Endothelial cell of umbilical vein (primary cell): ENCODE results near the gene RPL41. TPM values are rescaled to one million over a fixed set of nuclear protein-coding genes. Genes with fewer than 3 reads are reported as not detected.

Experiments
- BruUV-seq: library from RNA; stranded (reverse); fragments of 400-500 nt; replicated peaks from 2 replicates; lab custom pipeline; 2021; lab: Mats Ljungman, UMichigan
- CTCF ChIA-PET: fragments of 300-600, 350-600 bp; sonication (Branson Sonifier 250); formaldehyde crosslinking; loops from one replicate; lab custom pipeline; 2021; ENCODE audit warnings: antibody characterized with exemption, inconsistent platforms; lab: Charles Lee
- POLR2A ChIA-PET: fragments of 300-600, 350-600 bp; sonication (Branson Sonifier 250); formaldehyde crosslinking; loops from one replicate; lab custom pipeline; 2021; ENCODE audit warnings: antibody characterized with exemption, inconsistent platforms; lab: Charles Lee
- DNase-seq: peaks from one replicate; pipeline ENCODE4 v3.0.0-alpha.2; 2011; ENCODE audit warnings: low read depth, low spot score
- FAIRE-seq: peaks from 2 replicates; lab custom pipeline; 2011; peaks lifted over from hg19 to GRCh38; lab: Jason Lieb, UNC
- H2AFZ ChIP-seq: 2 replicates; pipeline ENCODE4 v1.6.0; 2012; ENCODE audit warnings: low read depth, low read length, control low read depth, inconsistent platforms
- H3K27ac ChIP-seq: 2 replicates; pipeline ENCODE4 v1.5.1; 2011; ENCODE audit warnings: low read depth, mild to moderate bottlenecking, control low read depth, low read length, moderate library complexity; ENCODE audit not compliant: insufficient read depth
- H3K27me3 ChIP-seq, 2 experiments: 2 replicates each; pipeline versions ENCODE4 v1.6.0 to v1.6.1; 2011; ENCODE audit warnings: low read length in 2 of 2, mixed read lengths in 1 of 2; ENCODE audit not compliant: control insufficient read depth in 2 of 2, insufficient read depth in 2 of 2
- H3K36me3 ChIP-seq, 2 experiments: 2 replicates in 1 of 2; 3 replicates in 1 of 2; pipeline ENCODE4 v1.5.1; 2011; ENCODE audit warnings: low read length in 2 of 2, mild to moderate bottlenecking in 1 of 2, moderate library complexity in 1 of 2; ENCODE audit not compliant: control insufficient read depth in 2 of 2, insufficient read depth in 2 of 2; ENCODE audit errors: extremely low read depth in 1 of 2
- H3K4me1 ChIP-seq: 3 replicates; pipeline ENCODE4 v1.5.1; 2011; ENCODE audit warnings: mild to moderate bottlenecking, low read length; ENCODE audit not compliant: control insufficient read depth, insufficient read depth; ENCODE audit errors: extremely low read depth
- H3K4me2 ChIP-seq: 2 replicates; pipeline ENCODE4 v1.6.1; 2011; ENCODE audit warnings: low read length, control low read depth, mixed read lengths; ENCODE audit not compliant: insufficient read depth
- H3K4me3 ChIP-seq, 3 experiments: fragments of 200-600 bp in 1 of 3; sonication (generic), shearing (Covaris generic) in 1 of 3; replicated peaks in 1 of 3; 2 replicates each; pipeline ENCODE4 v1.5.1; 2011 to 2016; ENCODE audit warnings: control low read depth in 3 of 3, low read length in 3 of 3, mild to moderate bottlenecking in 2 of 3, inconsistent platforms in 1 of 3, low read depth in 1 of 3, moderate library complexity in 1 of 3; ENCODE audit not compliant: insufficient read depth in 1 of 3
- H3K79me2 ChIP-seq: 2 replicates; pipeline ENCODE4 v1.6.0; 2012; ENCODE audit warnings: low read length, inconsistent platforms; ENCODE audit not compliant: control insufficient read depth, insufficient read depth
- H3K9ac ChIP-seq: replicated peaks from 2 replicates; pipeline ENCODE3; 2011; ENCODE audit warnings: low read length, control low read depth; ENCODE audit not compliant: insufficient read depth; ENCODE audit errors: extremely low read depth
- H3K9me1 ChIP-seq: replicated peaks from 3 replicates; pipeline ENCODE4 v1.6.0; 2011; ENCODE audit warnings: mild to moderate bottlenecking, low read length; ENCODE audit not compliant: control insufficient read depth, insufficient read depth; ENCODE audit errors: extremely low read depth
- H3K9me3 ChIP-seq: replicated peaks from 2 replicates; pipeline ENCODE4 v1.5.1; 2012; ENCODE audit warnings: low read length, inconsistent platforms; ENCODE audit not compliant: control insufficient read depth, insufficient read depth
- H4K20me1 ChIP-seq: replicated peaks from 2 replicates; pipeline ENCODE3; 2011; ENCODE audit warnings: mild to moderate bottlenecking, low read length; ENCODE audit not compliant: control insufficient read depth, insufficient read depth; ENCODE audit errors: extremely low read depth
- EZH2 ChIP-seq: IDR thresholded peaks from 2 replicates; pipeline ENCODE4 v1.6.1; 2012; ENCODE audit warnings: borderline replicate concordance, low read depth, mild to moderate bottlenecking, moderate library complexity, low read length, inconsistent platforms; ENCODE audit not compliant: severe bottlenecking
- FOS ChIP-seq: IDR thresholded peaks from 2 replicates; pipeline ENCODE4 v1.6.1; 2011; ENCODE audit warnings: mild to moderate bottlenecking, low read length, moderate library complexity, borderline replicate concordance; ENCODE audit not compliant: insufficient read depth
- GATA2 ChIP-seq: IDR thresholded peaks from 2 replicates; pipeline ENCODE4 v1.7.0; 2011; ENCODE audit warnings: low read depth, mild to moderate bottlenecking, moderate library complexity, mixed read lengths, low read length; ENCODE audit not compliant: insufficient read length, insufficient read depth
- JUN ChIP-seq: IDR thresholded peaks from 2 replicates; pipeline ENCODE4 v1.6.1; 2011; ENCODE audit warnings: borderline replicate concordance, low read depth; ENCODE audit not compliant: insufficient read length, insufficient read depth
- MYC ChIP-seq: IDR thresholded peaks from one replicate; pipeline ENCODE4 v1.6.1; 2011; ENCODE audit warnings: mild to moderate bottlenecking, low read depth, low read length
- POLR2A ChIP-seq: IDR thresholded peaks from 2 replicates; pipeline ENCODE4 v1.6.1; 2012; ENCODE audit warnings: low read depth, mild to moderate bottlenecking, control low read depth, low read length
- POLR2AphosphoS5 ChIP-seq: IDR thresholded peaks from 2 replicates; pipeline ENCODE4 v1.6.1; 2012; ENCODE audit warnings: low read depth, mild to moderate bottlenecking, control low read depth, low read length, moderate library complexity; ENCODE audit not compliant: insufficient read depth
- dilution Hi-C: fragments of 300-500 bp; cut with MboI; formaldehyde crosslinking; loops from one replicate; pipeline ENCODE4 v1.15.0; 2019; ENCODE audit warnings: low sequenced_read_pairs; ENCODE audit not compliant: extremely low pct_ligation_motif_present
- intact Hi-C: fragments of 100-400 bp; cut with micrococcal nuclease; formaldehyde crosslinking; loops from one replicate; pipeline ENCODE4 v1.10.0; 2022
- polyA plus RNA-seq, 4 experiments: library from polyadenylated mRNA; depleted of rRNA in 3 of 4; stranded (reverse) in 3 of 4; unstranded in 1 of 4; fragments of >200 nt; gene quantifications; 2 replicates each; pipeline versions ENCODE4 v1.2.1 to v1.2.3, GENCODE V29; 2011 to 2012; ENCODE audit warnings: missing spikeins in 1 of 4
- total RNA-seq: library from RNA; stranded (reverse); gene quantifications from 2 replicates; pipeline ENCODE4 v1.2.3, GENCODE V29; 2021
- TF ChIP-seq, protein P1 (sequence below), 2 donors: IDR thresholded peaks; 1 replicate in 1 of 2; 2 replicates in 1 of 2; pipeline ENCODE4 v1.5.1; 2011; ENCODE audit warnings: low read length in 2 of 2, mild to moderate bottlenecking in 2 of 2, moderate library complexity in 2 of 2, control low read depth in 1 of 2, inconsistent platforms in 1 of 2, low read depth in 1 of 2; ENCODE audit not compliant: insufficient read depth in 1 of 2; ENCODE audit errors: extremely low read depth in 1 of 2
- TF ChIP-seq, protein P2 (sequence below): IDR thresholded peaks from 2 replicates; pipeline ENCODE4 v1.6.1; 2011; ENCODE audit not compliant: insufficient read depth, insufficient read length

Gene RPL41
- total and polyA plus RNA-seq, 2 donors (not counting 3 experiments of a cell fraction or from before 2014, with no cell fraction given): 3,212 to 9,990 TPM

DNA sequence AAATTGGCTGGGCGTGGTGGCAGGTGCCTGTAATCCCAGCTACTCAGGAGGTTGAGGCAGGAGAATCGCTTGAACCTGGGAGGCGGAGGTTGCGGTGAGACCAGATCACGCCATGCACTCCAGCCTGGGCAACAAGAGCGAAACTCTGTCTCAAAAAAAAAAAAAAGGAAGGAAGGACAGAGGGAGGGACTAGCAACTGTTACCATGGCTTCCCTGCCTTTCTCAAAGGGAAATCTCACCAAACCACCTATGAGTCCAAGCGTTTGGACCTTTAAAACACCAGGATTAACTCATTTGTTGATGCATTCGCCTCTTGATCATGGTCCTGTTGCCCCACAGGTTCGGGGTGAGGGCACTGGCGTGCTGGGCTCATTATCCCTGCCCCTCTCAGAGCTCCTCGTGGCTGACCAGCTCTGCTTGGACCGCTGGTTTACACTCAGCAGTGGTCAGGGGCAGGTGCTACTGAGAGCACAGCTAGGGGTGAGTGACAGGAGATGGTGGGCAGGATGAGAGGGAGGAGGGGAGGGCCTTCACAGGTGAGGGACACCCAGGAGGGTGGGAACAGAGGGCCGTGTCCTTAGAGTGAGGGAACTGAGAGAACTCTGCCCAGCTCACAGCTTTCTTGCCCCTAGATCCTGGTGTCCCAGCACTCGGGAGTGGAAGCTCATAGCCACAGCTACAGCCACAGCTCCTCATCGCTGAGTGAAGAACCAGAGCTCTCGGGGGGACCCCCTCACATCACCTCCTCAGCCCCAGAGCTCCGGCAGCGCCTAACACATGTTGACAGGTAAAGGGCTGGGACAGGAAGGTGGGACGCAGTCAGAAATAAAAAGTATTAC, 25.7 kb downstream of the RPL41 start:
- Histone ChIP-seq H3K4me3 (no peak overlapping the region), H3K27ac (no peak overlapping the region), H3K9ac (no peak overlapping the region), H4K20me1 (no peaks in the 10 kb centered on the region), H2AFZ (no peak overlapping the region), H3K36me3 (peaks cover 21 to 41% of the 10 kb centered on the region in 2 experiments), H3K79me2 (no peaks in the 10 kb centered on the region), H3K4me1 (peaks cover 28% of the 10 kb centered on the region), H3K27me3 (no peaks in the 10 kb centered on the region), H3K9me3 (no peaks in the 10 kb centered on the region), H3K4me2 (no peak overlapping the region), H3K9me1 (no peaks in the 10 kb centered on the region)
- FAIRE-seq: no peak
- ChIA-PET POLR2A (interaction anchor here (0.5 to 1.8 kb wide), 3 partner anchors 14 to 27 kb away, joined by 3 to 7 read pairs (median 5); partner anchors contain the start of gene ESYT1), CTCF (interaction anchor here (1.5 to 5.3 kb wide), 2 partner anchors 15 to 47 kb away, joined by 4 to 30 read pairs; partner anchors contain the start of genes ESYT1 and SMARCC2)
- BruUV-seq: no TSS peak
- dilution Hi-C loops (no loop called here), intact Hi-C loops (no loop called here)
- no peak for TF ChIP-seq FOS
- no peak for TF ChIP-seq POLR2A
- TF ChIP-seq JUN: no peak
- TF ChIP-seq, protein P1, sequence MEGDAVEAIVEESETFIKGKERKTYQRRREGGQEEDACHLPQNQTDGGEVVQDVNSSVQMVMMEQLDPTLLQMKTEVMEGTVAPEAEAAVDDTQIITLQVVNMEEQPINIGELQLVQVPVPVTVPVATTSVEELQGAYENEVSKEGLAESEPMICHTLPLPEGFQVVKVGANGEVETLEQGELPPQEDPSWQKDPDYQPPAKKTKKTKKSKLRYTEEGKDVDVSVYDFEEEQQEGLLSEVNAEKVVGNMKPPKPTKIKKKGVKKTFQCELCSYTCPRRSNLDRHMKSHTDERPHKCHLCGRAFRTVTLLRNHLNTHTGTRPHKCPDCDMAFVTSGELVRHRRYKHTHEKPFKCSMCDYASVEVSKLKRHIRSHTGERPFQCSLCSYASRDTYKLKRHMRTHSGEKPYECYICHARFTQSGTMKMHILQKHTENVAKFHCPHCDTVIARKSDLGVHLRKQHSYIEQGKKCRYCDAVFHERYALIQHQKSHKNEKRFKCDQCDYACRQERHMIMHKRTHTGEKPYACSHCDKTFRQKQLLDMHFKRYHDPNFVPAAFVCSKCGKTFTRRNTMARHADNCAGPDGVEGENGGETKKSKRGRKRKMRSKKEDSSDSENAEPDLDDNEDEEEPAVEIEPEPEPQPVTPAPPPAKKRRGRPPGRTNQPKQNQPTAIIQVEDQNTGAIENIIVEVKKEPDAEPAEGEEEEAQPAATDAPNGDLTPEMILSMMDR (IDR thresholded peaks at IDR 0.05; ENCODE audit: extremely low read depth in 1 of 2, insufficient read depth in 1 of 2, low read depth in 1 of 2, low read length in 2 of 2): no peak
- no peak for TF ChIP-seq MYC
- TF ChIP-seq EZH2: no peak
- TF ChIP-seq POLR2AphosphoS5: no peak
- no peak for TF ChIP-seq GATA2
- TF ChIP-seq, protein P2, sequence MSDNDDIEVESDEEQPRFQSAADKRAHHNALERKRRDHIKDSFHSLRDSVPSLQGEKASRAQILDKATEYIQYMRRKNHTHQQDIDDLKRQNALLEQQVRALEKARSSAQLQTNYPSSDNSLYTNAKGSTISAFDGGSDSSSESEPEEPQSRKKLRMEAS: no peak
- no peak for DNase-seq
